ENCODE measurements around the gene CIBAR2.

DNA sequence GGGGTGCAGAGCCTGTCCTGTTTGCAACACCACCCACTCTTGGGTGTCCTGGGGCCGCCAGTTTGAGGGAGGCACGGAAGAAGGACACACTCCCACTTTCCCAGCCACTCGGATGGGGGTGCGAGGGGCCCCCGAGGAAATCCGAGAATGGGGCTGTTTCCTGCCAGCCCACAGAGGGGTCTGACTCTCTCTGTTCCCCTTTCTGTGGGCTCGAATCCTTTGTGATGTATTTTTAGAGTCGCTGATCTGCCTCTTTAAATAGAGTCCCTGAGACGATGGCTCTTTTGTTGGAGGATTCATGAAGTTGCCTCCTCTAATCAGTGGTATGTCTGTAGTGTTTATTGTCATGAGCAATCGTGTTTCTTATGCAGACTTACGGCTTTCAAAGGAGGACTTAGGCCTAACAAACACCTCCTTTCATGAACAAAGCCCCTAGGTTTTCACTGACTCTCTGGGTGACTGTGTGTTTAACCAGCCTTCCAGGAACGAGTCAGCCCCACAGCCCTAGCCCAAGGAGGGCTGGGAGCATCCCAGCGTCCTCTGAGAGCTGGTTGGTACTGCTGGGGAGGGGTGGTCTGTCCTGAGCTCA, 29.1 kb downstream of the CIBAR2 start:
- TF ChIP-seq POLR2A (IDR thresholded peaks at IDR 0.05), result no peak
- TF ChIP-seq, protein P1, sequence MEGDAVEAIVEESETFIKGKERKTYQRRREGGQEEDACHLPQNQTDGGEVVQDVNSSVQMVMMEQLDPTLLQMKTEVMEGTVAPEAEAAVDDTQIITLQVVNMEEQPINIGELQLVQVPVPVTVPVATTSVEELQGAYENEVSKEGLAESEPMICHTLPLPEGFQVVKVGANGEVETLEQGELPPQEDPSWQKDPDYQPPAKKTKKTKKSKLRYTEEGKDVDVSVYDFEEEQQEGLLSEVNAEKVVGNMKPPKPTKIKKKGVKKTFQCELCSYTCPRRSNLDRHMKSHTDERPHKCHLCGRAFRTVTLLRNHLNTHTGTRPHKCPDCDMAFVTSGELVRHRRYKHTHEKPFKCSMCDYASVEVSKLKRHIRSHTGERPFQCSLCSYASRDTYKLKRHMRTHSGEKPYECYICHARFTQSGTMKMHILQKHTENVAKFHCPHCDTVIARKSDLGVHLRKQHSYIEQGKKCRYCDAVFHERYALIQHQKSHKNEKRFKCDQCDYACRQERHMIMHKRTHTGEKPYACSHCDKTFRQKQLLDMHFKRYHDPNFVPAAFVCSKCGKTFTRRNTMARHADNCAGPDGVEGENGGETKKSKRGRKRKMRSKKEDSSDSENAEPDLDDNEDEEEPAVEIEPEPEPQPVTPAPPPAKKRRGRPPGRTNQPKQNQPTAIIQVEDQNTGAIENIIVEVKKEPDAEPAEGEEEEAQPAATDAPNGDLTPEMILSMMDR (IDR thresholded peaks at IDR 0.05 in 8 of 11, conservative IDR thresholded peaks at IDR 0.05 in 3 of 11), result no peak
